ENCODE measurements around the gene SRSF3.

- TF ChIP-seq, protein P1, sequence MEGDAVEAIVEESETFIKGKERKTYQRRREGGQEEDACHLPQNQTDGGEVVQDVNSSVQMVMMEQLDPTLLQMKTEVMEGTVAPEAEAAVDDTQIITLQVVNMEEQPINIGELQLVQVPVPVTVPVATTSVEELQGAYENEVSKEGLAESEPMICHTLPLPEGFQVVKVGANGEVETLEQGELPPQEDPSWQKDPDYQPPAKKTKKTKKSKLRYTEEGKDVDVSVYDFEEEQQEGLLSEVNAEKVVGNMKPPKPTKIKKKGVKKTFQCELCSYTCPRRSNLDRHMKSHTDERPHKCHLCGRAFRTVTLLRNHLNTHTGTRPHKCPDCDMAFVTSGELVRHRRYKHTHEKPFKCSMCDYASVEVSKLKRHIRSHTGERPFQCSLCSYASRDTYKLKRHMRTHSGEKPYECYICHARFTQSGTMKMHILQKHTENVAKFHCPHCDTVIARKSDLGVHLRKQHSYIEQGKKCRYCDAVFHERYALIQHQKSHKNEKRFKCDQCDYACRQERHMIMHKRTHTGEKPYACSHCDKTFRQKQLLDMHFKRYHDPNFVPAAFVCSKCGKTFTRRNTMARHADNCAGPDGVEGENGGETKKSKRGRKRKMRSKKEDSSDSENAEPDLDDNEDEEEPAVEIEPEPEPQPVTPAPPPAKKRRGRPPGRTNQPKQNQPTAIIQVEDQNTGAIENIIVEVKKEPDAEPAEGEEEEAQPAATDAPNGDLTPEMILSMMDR (IDR thresholded peaks at IDR 0.05) = no peak
- TF ChIP-seq EZH2phosphoT487 (IDR thresholded peaks at IDR 0.05) = no peak
Observed at GRCh38 chr6:36578431-36578830, 15.7 kb upstream of the SRSF3 start.

All from neural progenitor cell (in vitro differentiated cells).